HCT116 (cell line): ENCODE results near the gene FBXL16.

ENCODE experiments used
- ATF3 ChIP-seq: IDR thresholded peaks from 2 replicates; pipeline ENCODE4 v1.6.1; 2012
- CEBPB ChIP-seq: IDR thresholded peaks from 2 replicates; pipeline ENCODE4 v1.6.1; 2012; ENCODE audit warnings: low read depth
- EGR1 ChIP-seq: IDR thresholded peaks from 2 replicates; pipeline ENCODE4 v1.6.1; 2012; ENCODE audit warnings: low read depth
- EZH2 ChIP-seq: fragments of 200-600 bp; sonication (generic); IDR thresholded peaks from 2 replicates; pipeline ENCODE4 v1.6.1; 2017; ENCODE audit warnings: antibody characterized with exemption, mixed run types
- EZH2phosphoT487 ChIP-seq: fragments of 200-600 bp; IDR thresholded peaks from 2 replicates; pipeline ENCODE4 v1.6.1; 2018; ENCODE audit warnings: antibody characterized with exemption, borderline replicate concordance
- POLR2A ChIP-seq: IDR thresholded peaks from 2 replicates; pipeline ENCODE4 v1.7.0; 2011; ENCODE audit warnings: borderline replicate concordance; ENCODE audit not compliant: insufficient read depth, insufficient read length; ENCODE audit errors: extremely low read depth
- SP1 ChIP-seq: IDR thresholded peaks from 2 replicates; pipeline ENCODE4 v1.6.1; 2012; ENCODE audit warnings: low read depth
- TCF7L2 ChIP-seq: IDR thresholded peaks from 2 replicates; pipeline ENCODE4 v1.7.0; 2011; ENCODE audit warnings: borderline replicate concordance, inconsistent platforms; ENCODE audit not compliant: insufficient read depth, insufficient read length; ENCODE audit errors: extremely low read depth
- TF ChIP-seq, protein P1 (sequence below), 3 experiments: fragments of 200-600 bp in 1 of 3; sonication (generic) in 1 of 3; IDR thresholded peaks in 2 of 3; conservative IDR thresholded peaks in 1 of 3; 2 replicates each; pipeline ENCODE4 v1.5.1; 2012 to 2017; ENCODE audit warnings: low read depth in 2 of 3, low read length in 2 of 3, antibody characterized with exemption in 1 of 3, borderline replicate concordance in 1 of 3, control low read depth in 1 of 3, mild to moderate bottlenecking in 1 of 3, mixed read lengths in 1 of 3, mixed run types in 1 of 3, moderate library complexity in 1 of 3; ENCODE audit not compliant: insufficient read depth in 1 of 3
- TF ChIP-seq, protein P2 (sequence below): IDR thresholded peaks from 2 replicates; pipeline ENCODE4 v1.6.1; 2012

- TF ChIP-seq EZH2 (no peak), EGR1 (no peak), TCF7L2 (no peak), SP1 (no peak), POLR2A (peak; percentile 71), ATF3 (no peak), EZH2phosphoT487 (no peak), CEBPB (no peak)
- TF ChIP-seq, protein P1, sequence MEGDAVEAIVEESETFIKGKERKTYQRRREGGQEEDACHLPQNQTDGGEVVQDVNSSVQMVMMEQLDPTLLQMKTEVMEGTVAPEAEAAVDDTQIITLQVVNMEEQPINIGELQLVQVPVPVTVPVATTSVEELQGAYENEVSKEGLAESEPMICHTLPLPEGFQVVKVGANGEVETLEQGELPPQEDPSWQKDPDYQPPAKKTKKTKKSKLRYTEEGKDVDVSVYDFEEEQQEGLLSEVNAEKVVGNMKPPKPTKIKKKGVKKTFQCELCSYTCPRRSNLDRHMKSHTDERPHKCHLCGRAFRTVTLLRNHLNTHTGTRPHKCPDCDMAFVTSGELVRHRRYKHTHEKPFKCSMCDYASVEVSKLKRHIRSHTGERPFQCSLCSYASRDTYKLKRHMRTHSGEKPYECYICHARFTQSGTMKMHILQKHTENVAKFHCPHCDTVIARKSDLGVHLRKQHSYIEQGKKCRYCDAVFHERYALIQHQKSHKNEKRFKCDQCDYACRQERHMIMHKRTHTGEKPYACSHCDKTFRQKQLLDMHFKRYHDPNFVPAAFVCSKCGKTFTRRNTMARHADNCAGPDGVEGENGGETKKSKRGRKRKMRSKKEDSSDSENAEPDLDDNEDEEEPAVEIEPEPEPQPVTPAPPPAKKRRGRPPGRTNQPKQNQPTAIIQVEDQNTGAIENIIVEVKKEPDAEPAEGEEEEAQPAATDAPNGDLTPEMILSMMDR (IDR thresholded peaks at IDR 0.05 in 2 of 3, conservative IDR thresholded peaks at IDR 0.05 in 1 of 3; ENCODE audit: borderline replicate concordance in 1 of 3, insufficient read depth in 1 of 3, low read depth in 2 of 3, low read length in 2 of 3), result no peak
- TF ChIP-seq, protein P2, sequence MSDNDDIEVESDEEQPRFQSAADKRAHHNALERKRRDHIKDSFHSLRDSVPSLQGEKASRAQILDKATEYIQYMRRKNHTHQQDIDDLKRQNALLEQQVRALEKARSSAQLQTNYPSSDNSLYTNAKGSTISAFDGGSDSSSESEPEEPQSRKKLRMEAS, result no peak
Measured at GRCh38 chr16:728131-728889, 22.7 kb upstream of the FBXL16 start.
